IMR-90 (cell line): ENCODE results near the gene TNFSF9. TPM values are rescaled to one million over a fixed set of nuclear protein-coding genes. Genes with fewer than 3 reads are reported as not detected.
"Not testable (repeated sequence)": the region's sequence is repeated elsewhere in the genome, so short reads cannot be mapped to it uniquely, and the experiment has no call there.

Source experiments
- ATAC-seq: fragments of 200-7000 bp; cut with Tn5 transposase; 2 replicates; pipeline ENCODE4 v1.9.1; 2020; ENCODE audit warnings: low read depth, mild to moderate bottlenecking, moderate library complexity
- BruUV-seq: library from RNA; stranded (reverse); fragments of 400-500 nt; replicated peaks from 2 replicates; lab custom pipeline; 2021; lab: Mats Ljungman, UMichigan
- CTCF ChIA-PET: fragments of 300-600 bp; formaldehyde crosslinking; extraction: SDS; loops from one replicate; lab custom pipeline; 2021; ENCODE audit warnings: antibody characterized with exemption; lab: Yijun Ruan, JAX
- POLR2A ChIA-PET: fragments of 300-600 bp; sonication (Branson Sonifier 250); formaldehyde crosslinking; loops from one replicate; lab custom pipeline; 2022; ENCODE audit warnings: antibody characterized with exemption; ENCODE audit not compliant: unreplicated experiment; lab: Charles Lee
- DNase-seq: peaks from one replicate; pipeline ENCODE4 v3.0.0; 2013
- H2AFZ ChIP-seq: replicated peaks from 2 replicates; pipeline ENCODE3; 2013; ENCODE audit warnings: low read length, mild to moderate bottlenecking; ENCODE audit not compliant: poor library complexity
- H2AK5ac ChIP-seq: 2 replicates; pipeline ENCODE4 v1.6.1; 2013; ENCODE audit warnings: low read depth, low read length, inconsistent platforms
- H2AK9ac ChIP-seq: replicated peaks from 2 replicates; pipeline ENCODE3; 2013; ENCODE audit warnings: mild to moderate bottlenecking, low read depth, low read length, moderate library complexity; ENCODE audit not compliant: poor library complexity
- H2BK120ac ChIP-seq: 2 replicates; pipeline ENCODE4 v1.6.1; 2013; ENCODE audit warnings: low read depth, low read length, inconsistent platforms
- H2BK15ac ChIP-seq: 3 replicates; pipeline ENCODE4 v1.6.1; 2013; ENCODE audit warnings: low read depth, low read length, inconsistent platforms
- H2BK20ac ChIP-seq: 2 replicates; pipeline ENCODE4 v1.6.1; 2013; ENCODE audit warnings: low read depth, mild to moderate bottlenecking, inconsistent platforms, low read length, moderate library complexity
- H2BK5ac ChIP-seq: 2 replicates; pipeline ENCODE4 v1.6.1; 2013; ENCODE audit warnings: mild to moderate bottlenecking, low read depth, low read length, inconsistent platforms; ENCODE audit not compliant: poor library complexity, severe bottlenecking
- H3K14ac ChIP-seq: replicated peaks from 2 replicates; pipeline ENCODE4 v1.6.1; 2013; ENCODE audit warnings: low read depth, low read length, inconsistent platforms
- H3K18ac ChIP-seq: 2 replicates; pipeline ENCODE4 v1.6.1; 2013; ENCODE audit warnings: low read depth, low read length, control low read depth
- H3K23ac ChIP-seq: 2 replicates; pipeline ENCODE4 v1.6.1; 2013; ENCODE audit warnings: low read depth, low read length, inconsistent platforms
- H3K27ac ChIP-seq: 2 replicates; pipeline ENCODE4 v1.5.1; 2013; ENCODE audit warnings: mild to moderate bottlenecking, control low read depth, low read length; ENCODE audit not compliant: insufficient read depth
- H3K27me3 ChIP-seq: 2 replicates; pipeline ENCODE4 v1.6.1; 2013; ENCODE audit warnings: low read length; ENCODE audit not compliant: control insufficient read depth, insufficient read depth
- H3K36me3 ChIP-seq: 2 replicates; pipeline ENCODE4 v1.6.1; 2013; ENCODE audit warnings: low read length, mixed read lengths; ENCODE audit not compliant: control insufficient read depth, insufficient read depth
- H3K4ac ChIP-seq: 2 replicates; pipeline ENCODE4 v1.6.1; 2013; ENCODE audit warnings: low read depth, low read length, inconsistent platforms
- H3K4me1 ChIP-seq: 2 replicates; pipeline ENCODE4 v1.6.1; 2013; ENCODE audit warnings: low read length, mixed read lengths; ENCODE audit not compliant: control insufficient read depth, insufficient read depth
- H3K4me2 ChIP-seq: 2 replicates; pipeline ENCODE4 v1.6.1; 2013; ENCODE audit warnings: low read depth, mild to moderate bottlenecking, control low read depth, low read length, moderate library complexity
- H3K4me3 ChIP-seq: 2 replicates; pipeline ENCODE4 v1.5.1; 2013; ENCODE audit warnings: low read depth, mild to moderate bottlenecking, control low read depth, low read length, moderate library complexity; ENCODE audit not compliant: insufficient read depth
- H3K56ac ChIP-seq: 2 replicates; pipeline ENCODE4 v1.6.1; 2013; ENCODE audit warnings: low read length, inconsistent platforms; ENCODE audit not compliant: insufficient read depth; ENCODE audit errors: extremely low read depth
- H3K79me1 ChIP-seq, 2 experiments: 2 replicates each; pipeline ENCODE4 v1.6.1; 2013; ENCODE audit warnings: low read length in 2 of 2, inconsistent platforms in 1 of 2, low read depth in 1 of 2
- H3K9ac ChIP-seq: 2 replicates; pipeline ENCODE4 v1.6.1; 2013; ENCODE audit warnings: low read depth, low read length, control low read depth
- H3K9me1 ChIP-seq: 2 replicates; pipeline ENCODE4 v1.6.1; 2013; ENCODE audit warnings: low read length, inconsistent platforms; ENCODE audit not compliant: insufficient read depth
- H3K9me3 ChIP-seq: 2 replicates; pipeline ENCODE4 v1.6.1; 2013; ENCODE audit warnings: low read length; ENCODE audit not compliant: control insufficient read depth, insufficient read depth
- H4K20me1 ChIP-seq: 2 replicates; pipeline ENCODE4 v1.6.1; 2013; ENCODE audit warnings: low read length, inconsistent platforms; ENCODE audit not compliant: insufficient read depth
- H4K5ac ChIP-seq: 2 replicates; pipeline ENCODE4 v1.6.1; 2013; ENCODE audit warnings: mild to moderate bottlenecking, low read depth, low read length, control low read depth
- H4K8ac ChIP-seq, 2 experiments: 2 replicates each; pipeline ENCODE4 v1.6.1; 2013; ENCODE audit warnings: low read depth in 2 of 2, low read length in 2 of 2, control low read depth in 1 of 2, inconsistent platforms in 1 of 2
- H4K91ac ChIP-seq: 2 replicates; pipeline ENCODE4 v1.6.1; 2013; ENCODE audit warnings: low read depth, low read length, inconsistent platforms; ENCODE audit not compliant: insufficient read depth
- WGBS, 2 experiments: methylation state at CpG; one replicate each; pipeline versions ENCODE4 v1.1.5 to v1.1.7; 2013; ENCODE audit warnings: missing lambda C conversion rate in 2 of 2; ENCODE audit not compliant: insufficient read length in 1 of 2; ENCODE audit errors: extremely low coverage in 2 of 2; 5-methylcytosine and 5-hydroxymethylcytosine counted together
- dilution Hi-C: fragments of 300-500 bp; cut with HindIII; formaldehyde crosslinking; loops from one replicate; pipeline ENCODE4 v1.14.3; 2018; ENCODE audit warnings: low sequenced_read_pairs; ENCODE audit not compliant: unreplicated experiment
- in situ Hi-C: fragments of 300-500 bp; cut with MboI; formaldehyde crosslinking; loops from 3 replicates; pipeline ENCODE4 v1.14.3; 2019; ENCODE audit warnings: low sequenced_read_pairs, inconsistent platforms, mixed read lengths
- intact Hi-C: fragments of 100-400 bp; cut with micrococcal nuclease; formaldehyde crosslinking; loops from 2 replicates; pipeline ENCODE4 v1.10.0; 2022
- polyA plus RNA-seq, 3 experiments: library from polyadenylated mRNA; depleted of rRNA; stranded (reverse); fragments of >200 nt; gene quantifications; 2 replicates each; pipeline ENCODE4 v1.2.3, GENCODE V29; 2012; ENCODE audit warnings: low replicate concordance in 1 of 3
- total RNA-seq: library from RNA; depleted of rRNA; stranded (reverse); fragments of >200 nt; gene quantifications from 2 replicates; pipeline ENCODE4 v1.2.3, GENCODE V29; 2012

TNFSF9 gene
- total and polyA plus RNA-seq, 2 of the 4 experiments (the other 2 are of a cell fraction): 0.10 TPM; not detected in 1

GRCh38 chr19:6550679-6551078, 19.9 kb downstream of the TNFSF9 start:
- CTCF ChIA-PET, in situ Hi-C loops: not testable (repeated sequence)

More at GRCh38 chr19:6550679-6551078, 19.9 kb downstream of the TNFSF9 start:
- H3K36me3 ChIP-seq, H3K79me1 ChIP-seq, H4K20me1 ChIP-seq, H2BK5ac ChIP-seq, H3K9ac ChIP-seq, H3K4me1 ChIP-seq, H2BK120ac ChIP-seq, H3K27me3 ChIP-seq, dilution Hi-C loops, H2AFZ ChIP-seq, H4K91ac ChIP-seq, H3K18ac ChIP-seq, intact Hi-C loops, H4K8ac ChIP-seq, BruUV-seq, DNase-seq, H3K4me2 ChIP-seq, H4K5ac ChIP-seq, H2AK5ac ChIP-seq, H3K4me3 ChIP-seq, H3K27ac ChIP-seq, H3K14ac ChIP-seq, H3K4ac ChIP-seq, H3K9me1 ChIP-seq, H3K23ac ChIP-seq, H2AK9ac ChIP-seq, H3K9me3 ChIP-seq, H2BK20ac ChIP-seq, H3K56ac ChIP-seq, ATAC-seq, H2BK15ac ChIP-seq, POLR2A ChIA-PET: not testable (repeated sequence)
- 33% methylated on average over 1 of the region's 6 CpGs; no CpG with 5 or more reads in 1 of the 2 experiments for WGBS, 2 experiments
